Activated T-cell treated with anti-CD3 and anti-CD28 coated beads for 24 hours (primary cell): ENCODE results near the gene HIVEP3.

Source experiments
- DNase-seq: peaks from one replicate; pipeline ENCODE4 v3.0.0-alpha.2; 2020; ENCODE audit warnings: low read depth

HIVEP3 gene

DNA sequence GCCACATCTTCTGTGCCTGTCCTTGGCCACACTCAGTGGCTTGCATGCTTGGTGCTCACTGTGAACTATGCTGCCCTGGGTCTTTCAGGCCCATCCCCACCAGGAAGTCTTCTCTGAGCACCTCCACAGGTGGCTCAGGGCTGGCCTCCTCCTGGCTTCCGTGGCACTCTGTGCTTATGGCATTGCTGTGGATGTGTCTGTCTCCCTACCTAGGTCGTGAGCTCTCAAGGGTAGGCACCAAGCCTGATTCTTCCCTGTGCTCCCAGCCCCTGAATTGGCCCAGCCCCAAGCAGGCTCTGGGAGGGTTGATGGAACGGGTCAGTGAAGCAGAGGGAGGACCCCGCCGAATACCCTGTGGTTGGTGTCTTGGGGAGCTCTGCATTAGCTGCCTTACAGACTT, 236.6 kb downstream of the HIVEP3 start:
- DNase-seq: no peak

- no peak for DNase-seq
Measured at GRCh38 chr1:41681331-41682098, 237.2 kb downstream of the HIVEP3 start.

DNA sequence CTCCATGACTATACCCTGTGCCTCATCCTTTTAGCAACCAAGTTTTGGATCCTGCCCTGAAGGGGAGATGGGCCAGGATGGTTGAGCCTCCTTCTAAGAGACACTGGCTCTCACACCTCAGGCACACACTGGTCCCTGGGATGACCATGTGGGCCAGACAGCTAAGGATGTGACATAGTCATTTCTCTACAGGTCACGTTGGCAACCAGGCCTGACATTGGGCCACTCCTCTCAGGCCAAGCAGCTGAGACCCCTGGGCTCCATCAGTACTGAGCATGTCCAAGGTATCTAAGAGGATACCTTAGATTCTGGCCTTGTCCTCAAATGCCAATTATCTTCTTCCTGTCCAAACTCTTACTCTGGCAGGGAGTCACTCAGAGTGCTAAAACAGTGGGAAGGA, 238.7 kb downstream of the HIVEP3 start:
- no peak for DNase-seq

GRCh38 chr1:41679531-41679930, 239.2 kb downstream of the HIVEP3 start:
- DNase-seq: no peak

GRCh38 chr1:41678111-41678878, 240.4 kb downstream of the HIVEP3 start:
- DNase-seq: no peak

DNA sequence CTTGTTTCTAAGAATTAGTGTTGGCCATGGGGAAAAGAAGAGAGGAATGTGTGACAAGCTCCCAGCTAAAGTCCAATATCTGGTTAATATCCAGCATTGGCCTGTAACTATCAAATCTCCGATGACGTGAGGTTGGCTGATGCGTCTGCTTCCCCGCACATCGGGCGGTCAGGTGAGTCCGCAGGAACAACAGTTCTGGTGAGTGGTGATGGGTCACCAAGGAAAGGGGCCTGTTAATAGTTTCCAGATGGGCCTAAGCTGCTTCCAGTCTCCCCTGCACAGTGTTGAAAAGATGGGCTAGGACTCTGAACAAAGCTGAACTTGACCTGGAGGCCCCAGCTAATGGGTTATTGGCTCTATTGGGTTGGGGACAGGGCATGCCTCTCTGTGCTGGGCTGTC, 241.1 kb downstream of the HIVEP3 start:
- no peak for DNase-seq

DNA sequence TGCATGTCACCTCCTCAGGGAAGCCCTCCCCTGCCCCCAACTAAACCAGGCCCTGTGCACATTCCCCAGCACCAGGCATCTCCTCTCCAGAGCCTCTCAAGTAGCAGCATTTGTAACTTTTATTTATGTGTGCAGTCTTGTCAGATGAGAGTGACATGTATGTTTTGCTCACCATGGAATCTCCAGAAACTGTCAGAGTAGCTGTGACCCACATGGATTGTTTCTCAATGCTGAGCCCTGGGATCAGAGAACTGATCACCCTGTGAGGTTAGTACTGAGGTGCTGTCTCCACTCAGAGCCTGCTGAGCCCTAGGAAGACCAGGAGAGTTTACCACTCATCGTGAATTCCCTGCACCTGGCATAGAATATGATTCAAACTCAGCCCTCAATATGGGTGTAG, 243.3 kb downstream of the HIVEP3 start:
- no peak for DNase-seq

- no peak for DNase-seq
Measured at GRCh38 chr1:41674522-41674921, 244.2 kb downstream of the HIVEP3 start.

- DNase-seq: peak; percentile 37
Measured at GRCh38 chr1:41673806-41674205, 244.9 kb downstream of the HIVEP3 start.

GRCh38 chr1:41673378-41673777, 245.3 kb downstream of the HIVEP3 start:
- peak; percentile 26 for DNase-seq

GRCh38 chr1:41672641-41673361, 245.9 kb downstream of the HIVEP3 start:
- DNase-seq: no peak

DNA sequence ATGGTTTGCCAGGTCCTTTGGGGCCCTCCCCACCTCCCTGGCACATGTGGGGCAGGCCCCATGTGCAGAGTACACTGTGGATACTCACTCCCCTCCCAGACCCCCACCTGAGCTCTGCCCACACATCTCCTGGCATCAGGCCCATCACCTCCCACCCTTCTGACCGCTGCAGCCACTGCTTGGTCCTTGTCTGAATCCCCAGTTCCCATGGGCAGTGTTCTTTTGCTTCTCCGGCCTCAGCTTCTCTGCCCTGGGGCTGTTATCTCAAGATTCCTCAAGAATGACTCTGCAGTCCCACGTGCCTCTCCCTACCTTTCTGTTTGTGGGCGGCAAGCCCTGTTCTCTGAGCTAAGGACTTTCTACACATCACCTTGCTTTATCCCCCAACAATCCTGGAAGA, 246.5 kb downstream of the HIVEP3 start:
- DNase-seq: no peak

- no peak for DNase-seq
Measured at GRCh38 chr1:41671116-41671755, 247.5 kb downstream of the HIVEP3 start.

DNA sequence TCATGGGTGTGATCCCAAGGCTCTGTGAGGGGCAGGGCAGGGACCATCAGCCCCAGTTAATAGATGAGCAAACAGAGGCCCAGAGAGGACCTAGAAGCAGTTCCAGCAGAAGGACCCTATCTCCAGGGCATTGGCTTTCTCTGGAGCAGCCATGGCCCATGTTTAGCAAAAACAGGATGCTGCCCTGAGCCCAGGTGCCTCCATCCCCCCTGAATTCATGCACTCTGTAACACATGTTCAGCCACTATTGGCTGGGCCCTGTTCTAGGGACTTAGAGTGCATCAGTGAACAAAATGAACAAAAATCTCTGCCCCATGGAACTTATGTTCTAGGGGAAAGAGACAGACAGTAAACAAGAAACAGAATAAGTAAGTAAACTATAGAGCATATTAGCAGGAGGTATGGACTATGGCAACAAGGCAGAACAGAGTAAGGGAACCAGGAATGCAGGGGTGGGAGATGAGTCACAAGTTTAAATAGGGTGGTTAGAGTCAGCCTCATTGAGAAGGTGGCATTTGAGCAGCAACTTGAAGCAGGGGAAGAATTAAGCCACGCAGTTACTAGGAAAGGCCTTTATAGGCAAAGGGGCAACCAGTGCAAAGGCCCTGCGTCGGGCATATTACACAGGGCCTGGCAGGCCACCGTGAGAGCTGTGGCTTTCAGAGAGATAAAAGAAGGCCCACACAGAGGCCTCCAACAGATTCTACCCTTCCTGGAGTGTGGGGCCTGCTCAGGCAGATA, 248.3 kb downstream of the HIVEP3 start:
- peak; percentile 24 for DNase-seq

GRCh38 chr1:41668967-41669366, 249.8 kb downstream of the HIVEP3 start:
- no peak for DNase-seq

GRCh38 chr1:41668054-41668660, 250.6 kb downstream of the HIVEP3 start:
- no peak for DNase-seq

DNA sequence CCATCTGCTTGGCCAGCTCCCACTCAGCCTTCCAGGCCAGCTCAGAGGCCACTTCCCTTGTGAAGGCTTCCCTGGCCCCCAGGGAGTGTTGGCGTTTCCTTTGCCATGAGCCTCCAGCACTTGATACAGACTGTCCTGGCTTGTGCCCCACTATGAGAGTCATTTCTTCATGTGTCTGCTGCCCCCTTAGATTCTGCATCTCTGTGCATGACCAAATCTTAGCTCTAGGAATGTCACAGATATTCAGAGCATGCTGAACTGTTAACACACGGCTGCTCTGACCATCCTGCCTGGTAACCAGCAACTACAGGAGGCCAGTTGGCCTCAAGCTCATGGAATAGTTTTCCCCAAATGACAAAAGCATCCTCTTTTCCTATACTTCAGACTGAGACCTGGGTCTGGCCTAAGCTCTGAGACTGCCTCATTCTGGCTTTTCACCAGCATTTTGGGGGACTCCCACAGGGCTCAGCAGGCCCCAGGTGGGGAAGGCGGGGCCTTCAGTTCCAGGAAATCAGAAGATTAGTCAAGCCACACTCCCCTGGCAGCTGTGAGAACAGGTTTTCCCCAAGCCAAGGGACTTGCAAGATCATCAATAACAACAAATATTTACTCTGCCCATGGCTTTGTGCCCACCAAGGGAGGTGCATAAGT, 251.6 kb downstream of the HIVEP3 start:
- peak; percentile 63 for DNase-seq

- no peak for DNase-seq
Measured at GRCh38 chr1:41665962-41666917, 252.5 kb downstream of the HIVEP3 start.

DNA sequence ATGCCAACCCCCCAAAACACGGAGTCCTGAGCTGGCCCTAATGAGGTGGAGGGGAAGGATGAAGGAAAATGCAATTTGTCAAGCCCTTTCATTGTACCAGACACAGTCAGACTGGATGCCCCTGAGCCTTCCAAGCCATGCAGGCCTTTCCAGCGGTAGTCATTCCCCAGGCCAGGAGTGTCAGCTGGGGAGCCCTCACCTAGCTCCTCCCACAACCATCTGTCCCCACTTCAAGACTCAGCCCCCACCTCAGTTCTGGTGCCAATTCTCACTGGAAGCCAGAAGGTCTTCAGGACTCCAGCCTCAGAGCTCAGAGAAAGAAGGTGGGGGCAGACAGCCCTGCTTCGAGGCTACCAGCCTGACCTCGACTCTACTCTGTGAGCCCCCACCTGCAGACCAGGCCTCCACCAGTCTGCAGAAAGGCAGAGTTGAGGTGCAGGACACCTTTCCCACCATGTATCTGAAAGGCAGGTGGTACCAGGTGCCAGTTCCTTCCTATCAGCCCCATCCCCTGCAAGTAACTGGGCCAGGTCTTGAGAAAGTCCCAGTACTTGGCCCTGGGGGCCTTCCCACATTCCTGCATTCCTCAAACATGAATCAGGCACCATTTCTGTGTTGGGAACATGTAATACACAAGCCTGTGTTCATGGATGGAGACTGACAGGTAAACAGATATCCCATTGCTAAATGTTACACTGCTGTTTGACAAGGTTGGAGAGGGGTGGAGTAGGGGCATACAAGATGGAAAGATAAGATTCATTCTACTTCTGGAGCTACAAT, 253.7 kb downstream of the HIVEP3 start:
- DNase-seq: no peak
